T-helper 17 cell (primary cell): ENCODE data around the gene R3HDML. TPM values are rescaled to one million over a fixed set of nuclear protein-coding genes. Genes with fewer than 3 reads are reported as not detected.
A peak's percentile ranks its signal among the peaks of the same experiment; 100 is the strongest.

Experiments
- ATAC-seq: fragments of 150-1000 bp; cut with Tn5 transposase; 2 replicates; pipeline ENCODE4 v1.10.0; 2021; ENCODE audit warnings: mild to moderate bottlenecking, moderate library complexity
- DNase-seq, 3 donors: peaks; one replicate each; pipeline versions ENCODE4 v3.0.0 to v3.0.0-alpha.2; 2020 to 2021
- H3K9me3 ChIP-seq: one replicate; pipeline ENCODE4 v1.7.0; 2013; ENCODE audit warnings: low read length, mild to moderate bottlenecking; ENCODE audit not compliant: control insufficient read depth, poor library complexity, severe bottlenecking
- H3K27ac Mint-ChIP-seq: one replicate; pipeline ENCODE4 v1.8.0; 2022; ENCODE audit warnings: mild to moderate bottlenecking, moderate library complexity, mixed read lengths
- H3K27me3 Mint-ChIP-seq: one replicate; pipeline ENCODE4 v1.8.0; 2022; ENCODE audit warnings: mixed read lengths
- H3K36me3 Mint-ChIP-seq: one replicate; pipeline ENCODE4 v1.8.0; 2022; ENCODE audit warnings: low read depth, mixed read lengths
- H3K4me1 Mint-ChIP-seq: one replicate; pipeline ENCODE4 v1.8.0; 2022; ENCODE audit warnings: mild to moderate bottlenecking, mixed read lengths
- H3K4me3 Mint-ChIP-seq: one replicate; pipeline ENCODE4 v1.8.0; 2022; ENCODE audit warnings: mild to moderate bottlenecking, moderate library complexity, mixed read lengths
- total RNA-seq, 4 donors: library from RNA in 2 of 4; stranded (reverse) in 2 of 4; gene quantifications; one replicate each; pipeline ENCODE4 v1.2.3 and lab custom pipeline; 2022 to 2026

The R3HDML gene
- total RNA-seq, 2 donors from 2014 or later, result not detected

GRCh38 chr20:44357555-44358125, 20.8 kb downstream of the R3HDML start:
- DNase-seq (no peak), ATAC-seq (no peak)
- Mint-ChIP-seq H3K4me1 (no peaks in the 10 kb centered on the region), H3K27me3 (peaks cover 52% of the 10 kb centered on the region), H3K36me3 (peaks cover 6% of the 10 kb centered on the region), H3K27ac (no peak overlapping the region), H3K4me3 (no peak overlapping the region)
- H3K9me3 ChIP-seq, result no peaks in the 10 kb centered on the region

GRCh38 chr20:44358776-44359175, 21.9 kb downstream of the R3HDML start:
- H3K4me1 Mint-ChIP-seq, result no peaks in the 10 kb centered on the region
- DNase-seq, result no peak
- no peak overlapping the region for H3K27ac Mint-ChIP-seq
- no peak for ATAC-seq
- no peaks in the 10 kb centered on the region for H3K9me3 ChIP-seq
- H3K27me3 Mint-ChIP-seq, result peaks cover 52% of the 10 kb centered on the region
- H3K4me3 Mint-ChIP-seq, result no peak overlapping the region
- peaks cover 6% of the 10 kb centered on the region for H3K36me3 Mint-ChIP-seq

GRCh38 chr20:44360221-44360620, 23.4 kb downstream of the R3HDML start:
- Mint-ChIP-seq H3K27me3 (peaks cover 40% of the 10 kb centered on the region), H3K4me3 (no peak overlapping the region), H3K36me3 (peaks cover 5% of the 10 kb centered on the region), H3K4me1 (no peaks in the 10 kb centered on the region), H3K27ac (no peak overlapping the region)
- no peaks in the 10 kb centered on the region for H3K9me3 ChIP-seq
- DNase-seq, result no peak
- no peak for ATAC-seq

- no peaks in the 10 kb centered on the region for H3K9me3 ChIP-seq
- Mint-ChIP-seq H3K27ac (no peak overlapping the region), H3K27me3 (peaks cover 33% of the 10 kb centered on the region), H3K36me3 (peaks cover 5% of the 10 kb centered on the region), H3K4me3 (no peak overlapping the region), H3K4me1 (no peaks in the 10 kb centered on the region)
- DNase-seq (no peak), ATAC-seq (no peak)
Measured at GRCh38 chr20:44361021-44361420, 24.2 kb downstream of the R3HDML start.

- H3K27ac Mint-ChIP-seq, result no peak overlapping the region
- H3K9me3 ChIP-seq, result no peaks in the 10 kb centered on the region
- no peaks in the 10 kb centered on the region for H3K4me1 Mint-ChIP-seq
- H3K4me3 Mint-ChIP-seq, result no peak overlapping the region
- H3K27me3 Mint-ChIP-seq, result peaks cover 18% of the 10 kb centered on the region
- DNase-seq, result no peak
- H3K36me3 Mint-ChIP-seq, result peaks cover 5% of the 10 kb centered on the region
- ATAC-seq, result no peak
Measured at GRCh38 chr20:44362466-44362940, 25.7 kb downstream of the R3HDML start.

- H3K27me3 Mint-ChIP-seq, result peaks cover 8% of the 10 kb centered on the region
- no peak overlapping the region for H3K4me3 Mint-ChIP-seq
- H3K4me1 Mint-ChIP-seq, result no peaks in the 10 kb centered on the region
- H3K36me3 Mint-ChIP-seq, result peaks cover 5% of the 10 kb centered on the region
- no peak overlapping the region for H3K27ac Mint-ChIP-seq
- no peaks in the 10 kb centered on the region for H3K9me3 ChIP-seq
- no peak for DNase-seq
- no peak for ATAC-seq
Measured at GRCh38 chr20:44364068-44364467, 27.2 kb downstream of the R3HDML start.

GRCh38 chr20:44364780-44365179, 27.9 kb downstream of the R3HDML start:
- peaks cover 4% of the 10 kb centered on the region for H3K27me3 Mint-ChIP-seq
- no peaks in the 10 kb centered on the region for H3K4me1 Mint-ChIP-seq
- H3K4me3 Mint-ChIP-seq, result no peak overlapping the region
- no peak for DNase-seq
- H3K36me3 Mint-ChIP-seq, result peaks cover 5% of the 10 kb centered on the region
- no peak overlapping the region for H3K27ac Mint-ChIP-seq
- no peaks in the 10 kb centered on the region for H3K9me3 ChIP-seq
- no peak for ATAC-seq

GRCh38 chr20:44367746-44368145, 30.9 kb downstream of the R3HDML start:
- no peaks in the 10 kb centered on the region for H3K4me1 Mint-ChIP-seq
- no peak for ATAC-seq
- H3K27me3 Mint-ChIP-seq, result peaks cover 8% of the 10 kb centered on the region
- DNase-seq, result no peak
- H3K4me3 Mint-ChIP-seq, result no peak overlapping the region
- no peak overlapping the region for H3K27ac Mint-ChIP-seq
- no peaks in the 10 kb centered on the region for H3K9me3 ChIP-seq
- H3K36me3 Mint-ChIP-seq, result no peaks in the 10 kb centered on the region

GRCh38 chr20:44370639-44371218, 33.9 kb downstream of the R3HDML start:
- Mint-ChIP-seq H3K36me3 (no peaks in the 10 kb centered on the region), H3K4me1 (no peaks in the 10 kb centered on the region), H3K27ac (no peak overlapping the region), H3K27me3 (peaks cover 24% of the 10 kb centered on the region), H3K4me3 (no peak overlapping the region)
- DNase-seq (no peak), ATAC-seq (no peak)
- no peaks in the 10 kb centered on the region for H3K9me3 ChIP-seq

GRCh38 chr20:44382641-44383040, 45.8 kb downstream of the R3HDML start:
- ATAC-seq, result no peak
- Mint-ChIP-seq H3K27me3 (peaks cover 34% of the 10 kb centered on the region), H3K4me1 (peaks cover under 1% of the 10 kb centered on the region), H3K36me3 (peaks cover 2% of the 10 kb centered on the region), H3K4me3 (no peak overlapping the region), H3K27ac (no peak overlapping the region)
- H3K9me3 ChIP-seq, result no peaks in the 10 kb centered on the region
- DNase-seq, result no peak

GRCh38 chr20:44384423-44385027, 47.7 kb downstream of the R3HDML start:
- Mint-ChIP-seq H3K36me3 (peaks cover 2% of the 10 kb centered on the region), H3K4me3 (no peak overlapping the region), H3K4me1 (peaks cover 4% of the 10 kb centered on the region), H3K27ac (peak overlapping the region; percentile 14), H3K27me3 (peaks cover 41% of the 10 kb centered on the region)
- peak; percentile 76 for ATAC-seq
- H3K9me3 ChIP-seq, result no peaks in the 10 kb centered on the region
- DNase-seq, result peak; percentile 63 to 73 (median 67)

GRCh38 chr20:44388466-44389023, 51.7 kb downstream of the R3HDML start:
- ATAC-seq, result peak; percentile 88
- Mint-ChIP-seq H3K36me3 (no peaks in the 10 kb centered on the region), H3K27ac (no peak overlapping the region), H3K4me1 (peaks cover 4% of the 10 kb centered on the region), H3K4me3 (no peak overlapping the region), H3K27me3 (peaks cover 28% of the 10 kb centered on the region)
- DNase-seq, result peak; percentile 31 to 58 (median 41)
- H3K9me3 ChIP-seq, result no peaks in the 10 kb centered on the region

GRCh38 chr20:44389871-44390270, 53.0 kb downstream of the R3HDML start:
- H3K4me1 Mint-ChIP-seq, result peaks cover 4% of the 10 kb centered on the region
- ATAC-seq, result no peak

More at GRCh38 chr20:44389871-44390270, 53.0 kb downstream of the R3HDML start:
- H3K9me3 ChIP-seq, result no peaks in the 10 kb centered on the region
- H3K4me3 Mint-ChIP-seq, result no peak overlapping the region
- DNase-seq, result no peak
- peaks cover 28% of the 10 kb centered on the region for H3K27me3 Mint-ChIP-seq
- H3K36me3 Mint-ChIP-seq, result no peaks in the 10 kb centered on the region
- H3K27ac Mint-ChIP-seq, result no peak overlapping the region
